Stimulated activated CD8-positive, alpha-beta memory T cell treated with anti-CD3 and anti-CD28 coated beads, Interleukin-2, amount 100 ng/mL, for 1 hour (primary cell): ENCODE measurements around the gene ITGA1.
"Not testable (repeated sequence)": the region's sequence is repeated elsewhere in the genome, so short reads cannot be mapped to it uniquely, and the experiment has no call there.

Experiments
- DNase-seq, 2 donors: peaks; one replicate each; pipeline ENCODE4 v3.0.0-alpha.2; 2020; ENCODE audit warnings: low read depth in 2 of 2

Gene ITGA1

DNA sequence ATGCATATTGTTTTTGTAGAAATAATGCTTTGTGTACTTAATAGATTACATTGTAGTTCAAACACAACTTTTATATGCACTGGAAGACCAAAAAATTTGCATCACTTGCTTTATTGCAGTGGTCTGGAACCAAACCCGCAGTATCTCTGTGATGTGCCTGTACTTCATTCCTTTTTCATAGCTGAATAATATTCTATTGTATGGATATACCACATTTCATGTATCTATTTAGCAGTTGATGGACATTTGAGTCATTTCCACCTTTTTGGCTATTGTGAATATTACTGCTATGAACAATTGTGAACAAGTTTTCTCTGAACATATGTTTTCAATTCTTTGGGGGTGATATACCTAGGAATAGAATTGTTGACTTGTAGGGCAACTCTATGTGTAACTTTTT, 40.1 kb downstream of the ITGA1 start:
- DNase-seq, result no peak

DNA sequence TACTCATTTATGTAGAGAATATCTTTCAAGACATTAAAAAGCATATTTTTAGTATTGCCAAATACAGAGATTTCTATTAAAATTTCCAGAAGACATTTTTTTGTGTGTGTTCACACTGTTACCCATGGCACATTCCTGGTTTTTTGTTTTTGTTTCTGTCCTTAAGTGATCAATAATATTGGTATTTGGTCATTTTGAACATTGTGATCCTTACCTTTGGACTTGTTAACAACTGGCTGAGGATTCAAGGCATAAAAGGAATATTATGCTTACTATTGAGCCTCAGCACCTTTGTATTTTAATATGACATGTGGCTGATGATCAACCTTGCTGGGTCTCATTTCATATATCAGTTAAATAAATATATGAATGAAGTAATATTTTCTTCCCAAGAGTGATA, 41.9 kb downstream of the ITGA1 start:
- DNase-seq, result no peak

DNA sequence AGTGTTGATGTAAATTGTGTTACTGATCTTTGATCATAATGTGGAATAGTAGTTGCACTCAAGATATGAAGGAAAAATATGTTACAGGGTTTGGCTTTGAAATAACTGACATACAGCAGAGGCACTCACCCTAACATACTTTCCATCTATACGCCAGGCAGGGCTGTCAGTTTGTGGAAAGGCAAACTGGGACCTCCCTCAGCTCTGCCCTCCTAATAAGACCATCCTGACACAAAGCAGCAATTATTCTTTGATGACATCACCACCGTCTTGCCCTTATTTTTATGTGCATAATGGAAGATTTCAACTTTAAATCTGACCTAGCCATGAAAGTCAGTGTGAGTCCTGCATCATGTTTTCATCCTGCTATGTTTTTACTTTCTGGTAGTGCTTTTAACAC, 42.9 kb downstream of the ITGA1 start:
- DNase-seq, result no peak

DNA sequence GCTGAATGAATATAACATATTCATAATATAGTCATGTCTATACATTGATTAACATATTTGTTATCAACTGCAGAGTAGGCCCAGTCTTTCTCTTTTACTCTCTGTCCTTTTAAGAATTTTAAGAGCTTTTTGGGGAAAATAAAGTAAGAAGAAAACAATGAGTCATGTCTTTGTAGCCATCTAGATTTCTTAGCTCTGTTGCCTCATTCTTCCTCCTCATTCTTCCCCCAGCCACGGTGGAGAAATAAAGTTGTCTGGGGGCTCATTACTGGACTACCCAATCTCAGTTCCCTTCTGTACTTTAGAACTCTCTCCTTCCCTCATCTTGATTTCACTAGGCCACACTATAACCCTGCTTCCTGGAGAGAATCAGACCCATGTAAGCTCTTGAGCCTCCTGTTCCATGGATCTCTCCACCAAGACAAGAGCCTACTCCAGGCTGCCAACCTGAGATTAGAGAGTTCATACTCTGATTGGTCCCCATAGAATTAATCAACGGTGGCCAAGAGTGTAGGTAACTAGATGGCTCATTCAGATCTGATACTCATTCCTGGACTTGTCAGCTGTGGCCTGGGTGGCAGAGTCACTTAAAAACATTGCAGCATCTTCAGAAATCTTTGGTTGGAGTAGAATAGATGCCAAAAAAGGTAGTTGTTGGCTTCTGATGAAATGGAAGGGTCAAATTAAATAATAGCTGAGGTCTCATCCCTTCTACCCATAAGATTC, 44.2 kb downstream of the ITGA1 start:
- no peak for DNase-seq

DNA sequence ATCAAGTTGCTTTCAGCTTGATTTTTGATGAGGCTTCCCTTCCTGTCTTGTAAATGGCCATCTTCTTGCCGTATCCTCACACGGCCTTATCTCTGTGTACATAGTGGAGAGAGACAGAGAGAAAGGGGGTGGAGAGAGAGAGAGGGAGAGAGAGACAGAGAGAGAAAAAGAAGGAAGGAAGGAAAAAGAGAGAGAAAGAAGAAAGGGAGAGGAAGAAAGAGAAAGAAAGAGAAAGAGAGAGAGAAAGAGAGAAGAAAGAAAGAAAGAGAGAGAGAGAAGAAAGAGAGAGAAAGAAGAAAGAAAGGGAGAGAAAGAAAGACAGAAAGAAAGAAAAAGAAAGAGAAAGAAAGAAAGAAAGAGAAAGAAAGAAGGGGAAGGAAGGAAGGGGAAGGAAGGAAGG, 46.6 kb downstream of the ITGA1 start:
- no peak for DNase-seq

DNA sequence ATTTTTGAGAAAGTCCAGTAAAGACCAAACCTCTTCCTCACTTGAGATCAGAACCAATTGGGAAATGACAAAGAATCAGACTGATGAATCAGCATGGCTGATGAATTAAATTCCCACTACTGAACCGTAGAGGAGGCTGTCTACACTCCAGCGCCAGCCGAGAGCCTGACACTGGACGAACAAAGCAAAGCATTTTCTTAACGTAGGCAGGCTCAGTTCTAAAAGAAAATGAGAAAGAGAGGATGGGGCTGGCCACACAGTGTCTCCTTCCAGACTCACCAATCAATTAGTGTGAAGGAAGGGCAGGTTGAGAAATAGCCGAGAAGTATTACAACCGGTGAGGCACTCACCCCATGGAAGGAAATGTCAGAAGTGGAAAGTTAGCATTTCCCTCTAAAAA, 49.4 kb downstream of the ITGA1 start:
- DNase-seq, result no peak

DNA sequence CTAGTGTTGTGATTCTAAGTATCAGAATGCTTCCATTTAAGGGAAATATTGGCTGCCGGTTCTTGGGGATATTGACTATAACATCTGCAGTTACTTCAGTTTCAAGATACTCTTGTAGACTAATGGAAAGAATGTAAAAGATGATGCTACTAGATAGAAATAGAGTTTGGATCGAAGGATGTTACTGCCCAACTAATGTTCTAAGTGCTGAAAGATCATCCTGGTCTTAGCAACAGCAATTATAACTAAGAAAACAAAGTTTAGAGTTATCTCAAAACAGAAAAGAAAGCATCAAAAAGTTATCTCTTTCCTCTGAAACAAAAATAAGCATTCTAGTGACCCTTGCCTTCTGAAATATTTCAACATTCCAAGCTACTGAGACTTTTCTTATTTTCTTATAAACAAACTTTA, 49.9 kb downstream of the ITGA1 start:
- no peak for DNase-seq

DNA sequence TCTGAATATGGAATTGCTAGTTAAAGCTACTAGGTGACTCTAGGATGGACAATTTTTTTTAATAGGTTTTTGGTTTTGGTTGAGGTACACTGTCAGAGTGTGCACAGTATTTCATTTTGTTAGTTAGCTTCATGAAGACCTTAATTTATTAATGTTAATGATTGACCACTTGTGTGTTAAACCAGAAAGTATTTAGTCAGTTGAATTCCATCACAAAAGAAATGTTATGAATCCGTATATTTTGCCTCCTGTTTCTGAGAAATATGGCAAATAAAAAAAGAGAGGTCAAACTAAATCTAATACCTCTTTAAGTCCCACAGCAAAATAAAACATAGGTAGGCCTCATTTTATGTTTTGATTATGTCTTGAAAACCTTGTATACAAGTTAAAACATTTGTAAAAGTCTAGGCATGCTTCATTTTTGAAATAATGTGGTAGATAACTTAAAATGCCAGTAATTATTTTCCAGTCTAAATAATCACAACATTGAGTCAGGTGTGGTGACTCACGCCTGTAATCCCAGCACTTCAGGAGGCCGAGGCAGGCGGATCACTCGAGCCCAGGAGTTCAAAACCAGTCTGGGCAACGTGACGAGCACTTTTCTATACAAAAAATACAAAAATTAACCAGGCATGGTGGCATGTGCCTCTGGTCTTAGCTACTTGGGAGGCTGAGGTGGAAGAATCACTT, 50.8 kb downstream of the ITGA1 start:
- DNase-seq, result no peak

DNA sequence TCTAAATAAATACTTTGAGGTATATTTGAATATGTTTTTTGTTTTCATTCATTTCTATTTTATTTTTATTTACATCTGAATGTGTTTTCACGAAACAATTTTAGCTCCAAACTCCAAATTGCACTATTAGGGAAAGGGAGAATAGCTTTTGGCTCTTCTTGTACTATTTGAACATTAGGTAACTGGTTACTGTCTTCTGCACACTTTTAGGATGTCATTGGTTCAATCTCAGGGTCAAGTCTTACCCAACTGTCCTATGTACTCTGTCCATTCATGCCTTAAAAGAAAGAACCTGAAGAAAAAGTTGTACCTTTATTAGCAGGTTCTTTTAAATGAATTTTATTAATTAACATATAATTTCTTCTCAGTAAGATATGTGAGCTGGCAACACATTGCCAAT, 51.6 kb downstream of the ITGA1 start:
- no peak for DNase-seq

DNA sequence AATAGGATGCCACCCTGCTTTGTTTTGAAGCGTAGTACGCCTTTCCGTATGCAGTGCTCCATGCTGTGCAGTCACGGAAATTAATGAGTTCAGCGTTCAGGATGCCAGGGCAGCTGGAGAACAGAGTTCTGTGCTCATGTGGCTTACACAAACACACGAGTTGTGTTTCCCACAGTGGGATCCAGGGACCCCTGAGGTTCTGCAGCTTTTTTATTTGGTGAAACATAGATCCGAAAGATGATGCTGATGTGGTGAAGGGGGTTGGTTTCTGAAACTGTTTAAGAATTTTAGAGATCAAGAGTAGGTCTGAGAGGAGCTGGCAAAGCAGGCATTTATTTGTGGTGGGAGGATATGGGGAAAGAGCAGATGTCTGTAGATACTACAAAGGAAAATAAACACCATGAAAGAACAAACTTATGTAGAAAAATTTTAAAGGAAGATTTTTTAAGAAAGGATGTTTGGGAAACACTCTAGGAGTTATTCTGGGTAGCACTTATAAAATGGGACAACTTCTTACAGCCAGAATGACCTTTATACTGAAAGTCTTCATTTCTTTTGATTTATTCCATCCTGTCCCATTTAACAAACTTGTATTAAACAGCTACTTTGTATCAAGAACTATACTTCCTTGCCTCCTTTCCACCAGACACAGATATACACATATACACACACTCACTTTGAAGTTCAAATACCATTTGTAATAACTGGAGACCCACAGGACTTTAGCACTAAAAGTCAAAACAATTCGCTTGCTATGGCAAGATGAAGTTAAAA, 52.7 kb downstream of the ITGA1 start:
- DNase-seq, result no peak

DNA sequence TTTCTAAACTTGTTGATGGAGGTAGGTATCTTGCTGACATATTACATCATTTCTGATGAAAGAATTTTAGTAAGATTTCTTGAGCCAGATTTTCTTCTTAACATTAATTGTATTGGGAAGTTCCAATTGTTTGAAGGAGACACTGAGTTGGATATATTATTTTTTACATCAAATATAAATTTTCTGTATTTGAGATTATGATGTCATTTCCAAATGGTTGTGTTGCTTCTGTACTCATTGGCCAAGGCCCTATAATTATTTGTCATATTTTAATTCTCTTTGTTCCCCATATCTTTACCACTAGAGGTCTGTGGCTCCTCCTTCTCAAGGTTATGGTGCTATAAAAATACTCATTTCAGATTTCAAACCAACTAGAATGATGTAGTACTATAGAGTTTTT, 53.4 kb downstream of the ITGA1 start:
- DNase-seq, result no peak

DNA sequence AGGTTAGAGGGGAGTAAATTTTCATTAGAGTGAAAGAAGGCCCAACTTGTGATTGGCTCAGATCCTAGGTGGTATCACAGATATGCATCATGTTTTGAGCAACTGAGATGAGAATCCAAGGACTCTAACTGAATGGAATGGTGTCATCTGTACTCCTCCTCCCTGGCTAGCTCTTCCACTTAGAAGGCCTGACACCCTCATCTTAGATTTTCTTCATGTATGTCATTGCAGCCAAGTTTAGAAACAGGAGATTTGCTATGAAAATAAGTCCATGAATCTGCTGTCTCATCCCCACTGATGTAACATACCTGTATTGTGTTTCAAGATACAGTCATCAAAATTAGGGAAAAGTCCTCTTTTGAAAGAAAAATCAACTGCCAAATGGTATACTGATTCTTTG, 54.4 kb downstream of the ITGA1 start:
- no peak for DNase-seq

DNA sequence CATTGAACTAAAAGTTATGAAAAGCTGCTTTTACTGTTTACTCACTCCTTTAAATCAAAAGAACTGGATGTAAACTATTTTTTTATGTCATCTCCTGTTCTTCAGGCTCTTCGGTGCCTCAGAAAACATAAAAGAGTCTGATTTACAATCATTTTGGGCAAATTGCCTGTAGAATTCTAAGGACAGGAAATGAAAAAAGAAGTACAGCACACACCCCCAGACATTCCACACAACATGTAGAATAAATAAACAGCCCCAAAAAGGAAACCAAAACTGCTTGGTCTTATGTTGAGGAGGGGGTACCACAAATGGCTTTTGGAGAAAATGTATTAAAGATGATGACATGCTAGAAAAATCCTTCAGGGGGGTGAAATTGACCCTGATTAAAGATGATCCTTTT, 57.2 kb downstream of the ITGA1 start:
- no peak for DNase-seq

DNA sequence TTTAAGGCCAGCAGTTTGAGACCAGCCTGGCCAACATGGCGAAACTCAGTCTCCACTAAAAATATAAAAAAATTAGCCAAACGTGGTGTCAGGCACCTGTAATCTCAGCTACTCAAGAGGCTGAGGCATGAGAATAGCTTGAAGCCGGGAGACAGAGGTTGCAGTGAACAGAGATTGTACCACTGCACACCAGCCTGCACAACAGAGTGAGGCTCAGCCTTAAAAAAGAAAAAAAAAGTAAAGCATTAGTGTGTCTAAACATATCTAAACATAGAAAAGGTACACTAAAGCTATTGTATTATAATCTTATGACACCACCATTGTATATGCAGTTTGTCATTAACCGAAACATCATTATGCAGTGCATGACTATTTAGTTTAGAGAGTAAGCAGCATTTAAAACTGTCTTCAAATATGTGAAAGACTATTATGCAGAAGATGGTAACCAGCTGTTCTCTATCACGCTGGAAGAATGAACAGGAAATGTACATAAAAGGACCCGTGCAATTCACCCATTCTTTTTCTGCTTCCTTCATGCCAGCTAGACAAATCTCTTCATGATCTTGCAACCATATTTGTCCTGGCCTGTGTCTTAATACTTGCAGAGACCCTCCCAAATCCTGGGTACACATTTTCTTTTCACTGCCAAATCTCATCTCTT, 58.6 kb downstream of the ITGA1 start:
- DNase-seq, result no peak

DNA sequence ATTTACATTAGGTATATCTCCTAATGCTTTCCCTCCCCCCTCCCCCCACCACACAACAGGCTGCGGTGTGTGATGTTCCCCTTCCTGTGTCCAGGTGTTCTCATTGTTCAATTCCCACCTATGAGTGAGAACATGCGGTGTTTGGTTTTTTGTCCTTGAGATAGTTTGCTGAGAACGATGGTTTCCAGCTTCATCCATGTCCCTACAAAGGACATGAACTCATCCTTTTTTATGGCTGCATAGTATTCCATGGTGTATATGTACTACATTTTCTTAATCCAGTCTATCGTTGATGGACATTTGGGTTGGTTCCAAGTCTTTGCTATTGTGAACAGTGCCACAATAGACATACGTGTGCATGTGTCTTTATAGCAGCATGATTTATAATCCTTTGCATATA, 61.0 kb downstream of the ITGA1 start:
- not testable (repeated sequence) for DNase-seq

DNA sequence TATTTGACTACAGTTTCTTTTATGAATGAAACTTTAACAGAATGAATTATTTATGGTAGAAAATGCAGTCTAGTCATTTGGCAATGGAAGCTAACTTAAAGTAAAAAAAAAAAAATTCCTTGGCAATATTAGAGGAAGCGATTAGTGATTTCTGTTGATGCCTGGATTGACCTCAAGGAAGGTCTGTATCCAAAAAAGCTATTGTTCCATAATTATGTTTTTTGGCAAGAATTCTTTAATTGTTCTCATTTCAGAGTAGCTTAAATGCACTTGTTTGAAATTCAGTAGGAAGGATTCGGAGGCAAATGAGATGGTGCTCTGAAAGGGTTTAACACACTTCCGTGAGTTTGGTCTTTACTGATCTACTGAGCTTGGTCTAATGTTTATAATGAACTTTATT, 61.8 kb downstream of the ITGA1 start:
- no peak for DNase-seq

DNA sequence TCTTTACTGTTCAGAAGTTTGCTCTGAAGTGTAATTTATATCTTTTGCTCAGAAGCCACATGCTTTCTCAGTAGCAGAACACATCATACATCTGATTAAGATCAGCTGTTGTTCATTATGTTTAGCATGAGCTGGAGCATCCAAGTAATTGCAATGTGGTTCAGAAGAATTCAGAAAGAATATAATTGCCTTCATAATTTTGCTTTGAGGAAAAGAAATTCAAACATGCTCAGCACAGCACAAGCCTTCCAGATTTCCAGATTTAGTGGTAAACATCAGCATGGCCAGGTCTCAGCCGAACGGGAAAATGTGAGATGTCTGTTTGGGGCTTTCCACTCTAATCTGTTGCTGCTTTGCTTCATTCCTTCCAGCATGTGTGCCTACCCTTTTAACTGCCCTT, 65.9 kb downstream of the ITGA1 start:
- DNase-seq, result no peak

DNA sequence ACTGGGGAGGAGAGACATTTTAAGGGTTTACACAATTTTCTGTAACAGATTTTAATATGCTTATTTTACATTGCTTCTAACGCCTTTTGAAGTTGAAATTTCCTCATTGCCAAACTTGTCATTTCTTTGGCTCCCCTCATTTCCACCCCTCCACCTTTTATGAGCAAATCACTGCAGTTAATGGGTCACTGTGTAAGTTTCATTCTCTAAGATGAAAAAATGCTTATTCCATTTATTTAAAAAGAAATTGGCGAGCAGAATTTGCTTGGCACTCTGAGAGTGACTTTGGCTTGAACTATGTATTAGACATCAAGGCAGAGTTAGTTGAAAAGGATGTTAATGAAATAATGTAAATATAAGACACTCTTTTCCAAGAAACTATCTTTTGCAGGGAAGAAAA, 66.6 kb downstream of the ITGA1 start:
- DNase-seq, result no peak

DNA sequence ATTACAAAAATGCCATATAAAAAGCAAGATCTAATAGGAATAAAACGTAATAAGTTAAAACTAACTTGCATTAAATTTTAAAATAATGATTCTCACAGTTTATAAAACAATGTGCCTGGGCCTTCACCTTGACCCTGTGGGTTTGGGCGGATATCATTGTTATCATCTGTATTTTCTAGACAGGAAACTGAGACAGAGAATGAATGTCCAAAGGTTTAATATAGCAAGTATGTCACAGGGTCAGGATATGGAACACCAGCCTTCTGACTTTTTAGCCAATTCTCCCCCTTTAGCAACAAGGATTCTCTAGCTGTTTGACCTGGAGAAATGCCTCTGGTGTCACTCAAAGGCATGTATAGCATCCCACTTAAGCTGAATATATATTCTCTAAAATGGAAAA, 67.2 kb downstream of the ITGA1 start:
- DNase-seq, result no peak

DNA sequence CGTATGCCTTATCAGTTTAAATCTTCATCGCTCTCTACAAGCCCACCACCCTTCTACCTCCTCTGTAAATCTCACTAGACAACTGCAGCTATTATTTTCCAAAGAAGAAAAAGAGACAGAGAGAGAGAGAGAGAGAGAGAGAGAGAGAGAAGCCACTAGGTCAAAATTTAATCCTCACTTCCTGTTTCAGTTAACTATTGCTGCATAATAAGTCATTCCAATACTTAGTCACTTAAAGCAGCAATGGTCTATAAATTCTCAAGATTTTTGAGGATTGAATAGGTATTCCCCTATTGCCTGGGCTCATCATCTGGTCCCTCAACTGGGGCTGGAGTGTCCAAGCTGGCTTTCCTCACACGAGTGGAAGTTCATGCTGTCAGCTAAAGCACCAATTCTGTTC, 68.8 kb downstream of the ITGA1 start:
- no peak for DNase-seq

DNA sequence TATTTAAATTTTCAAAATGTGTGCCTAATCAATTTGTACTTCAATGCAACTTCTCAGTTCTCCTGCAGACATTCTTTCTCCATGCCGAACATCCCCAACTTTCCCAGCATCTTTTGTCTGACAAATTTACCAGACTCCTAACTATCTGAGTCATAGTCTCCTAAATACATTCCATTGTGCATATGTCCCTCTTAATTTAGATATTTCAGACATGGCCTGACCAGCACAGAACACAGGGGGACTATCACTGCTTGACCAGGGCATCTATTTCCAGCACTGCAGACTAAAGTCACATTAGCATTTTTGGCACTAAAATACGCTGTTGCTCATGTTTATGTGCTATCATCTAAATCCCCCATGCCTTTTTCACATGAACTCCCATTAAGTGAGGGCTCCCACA, 71.9 kb downstream of the ITGA1 start:
- no peak for DNase-seq

DNA sequence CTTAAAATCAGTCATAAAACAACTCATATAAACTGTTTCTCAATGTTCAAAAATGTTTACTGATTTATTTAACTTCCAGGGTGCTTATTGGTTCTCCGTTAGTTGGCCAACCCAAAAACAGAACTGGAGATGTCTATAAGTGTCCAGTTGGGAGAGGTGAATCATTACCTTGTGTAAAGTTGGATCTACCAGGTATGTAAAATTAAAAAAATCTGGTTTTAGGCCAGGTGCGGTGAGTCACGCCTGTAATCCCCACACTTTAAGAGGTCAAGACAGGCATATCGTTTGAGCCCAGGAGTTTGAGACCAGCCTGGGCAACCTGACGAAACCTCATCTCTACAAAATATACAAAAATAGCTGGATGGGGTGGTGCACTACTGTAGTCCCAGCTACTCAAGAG, 73.7 kb downstream of the ITGA1 start:
- DNase-seq, result no peak
